NCI-H748 treated with DMSO at 0.1 percent for 48 hours (cell line): ENCODE measurements around the gene MEX3D.
"Not testable (repeated sequence)": the region's sequence is repeated elsewhere in the genome, so short reads cannot be mapped to it uniquely, and the experiment has no call there.

Experiments
- DNase-seq: peaks from one replicate; lab custom pipeline; 2025; lab: John Stamatoyannopoulos, UW

The MEX3D gene

GRCh38 chr19:1535699-1536098 lies 32.4 kb downstream of the MEX3D start:
- not testable (repeated sequence) for DNase-seq

- DNase-seq, result no peak
Observed at GRCh38 chr19:1534972-1535371, 33.2 kb downstream of the MEX3D start.

- no peak for DNase-seq
Observed at GRCh38 chr19:1533510-1534150, 34.5 kb downstream of the MEX3D start.

GRCh38 chr19:1532003-1532402 lies 36.1 kb downstream of the MEX3D start:
- DNase-seq, result no peak

GRCh38 chr19:1531587-1531986 lies 36.5 kb downstream of the MEX3D start:
- DNase-seq, result no peak

- DNase-seq, result not testable (repeated sequence)
Observed at GRCh38 chr19:1530856-1531255, 37.3 kb downstream of the MEX3D start.

GRCh38 chr19:1529430-1529816 lies 38.7 kb downstream of the MEX3D start:
- DNase-seq, result no peak

- DNase-seq, result no peak
Observed at GRCh38 chr19:1528596-1529429, 39.3 kb downstream of the MEX3D start.

- DNase-seq, result no peak
Observed at GRCh38 chr19:1527650-1528309, 40.3 kb downstream of the MEX3D start.

- no peak for DNase-seq
Observed at GRCh38 chr19:1526979-1527649, 41.0 kb downstream of the MEX3D start.

- DNase-seq, result no peak
Observed at GRCh38 chr19:1526066-1526778, 41.9 kb downstream of the MEX3D start.

GRCh38 chr19:1525343-1525742 lies 42.8 kb downstream of the MEX3D start:
- DNase-seq, result no peak

- no peak for DNase-seq
Observed at GRCh38 chr19:1524972-1525325, 43.2 kb downstream of the MEX3D start.

GRCh38 chr19:1524287-1524971 lies 43.7 kb downstream of the MEX3D start:
- no peak for DNase-seq

GRCh38 chr19:1523412-1524286 lies 44.5 kb downstream of the MEX3D start, which contains the start of gene PLK5:
TSS of gene PLK5 (plus strand) at chr19:1524077. CDS start at chr19:1526997, 2,920 bp downstream.
- no peak for DNase-seq

- no peak for DNase-seq
Observed at GRCh38 chr19:1522838-1523237, 45.3 kb downstream of the MEX3D start.

- DNase-seq, result no peak
Observed at GRCh38 chr19:1522061-1522460, 46.1 kb downstream of the MEX3D start.

- no peak for DNase-seq
Observed at GRCh38 chr19:1521636-1522035, 46.5 kb downstream of the MEX3D start.

GRCh38 chr19:1520203-1520780 lies 47.8 kb downstream of the MEX3D start:
- no peak for DNase-seq

- not testable (repeated sequence) for DNase-seq
Observed at GRCh38 chr19:1519802-1520201, 48.3 kb downstream of the MEX3D start.
